ENCODE data around the gene HIP1R. TPM values are rescaled to one million over a fixed set of nuclear protein-coding genes. Genes with fewer than 3 reads are reported as not detected.

The HIP1R gene
- total and polyA plus RNA-seq, 8 donors: 52.1 to 395 (median 89.8) TPM

GRCh38 chr12:122841544-122842321 lies 6.5 kb downstream of the HIP1R start:
- WGBS, 5 donors: 24 to 52% (median 41%) methylated on average over 22 to 23 of the region's 23 CpGs

GRCh38 chr12:122842505-122843405 lies 7.5 kb downstream of the HIP1R start:
- TF ChIP-seq EP300 (IDR thresholded peaks at IDR 0.05): no peak
- no peak for TF ChIP-seq CTCF (IDR thresholded peaks at IDR 0.05)
- no peak for TF ChIP-seq POLR2AphosphoS5 (IDR thresholded peaks at IDR 0.05)
- no peak for TF ChIP-seq POLR2A (IDR thresholded peaks at IDR 0.05)
- WGBS, 5 donors: 68 to 78% (median 69%) methylated on average over 15 to 22 of the region's 22 CpGs
- no peak for DNase-seq
- Histone ChIP-seq H3K27me3 (no peaks in the 10 kb centered on the region), H3K4me1 (peaks cover 76 to 94% (median 82%) of the 10 kb centered on the region in 4 donors), H3K27ac (peak overlapping the region; percentile 13 to 97 (median 90)), H3K36me3 (peaks cover 0 to 14% (median under 1%) of the 10 kb centered on the region in 4 donors), H3K4me3 (no peak overlapping the region), H3K9me3 (no peaks in the 10 kb centered on the region)
- intact Hi-C loops (cut with DNase I; ENCODE audit: low total_unique reads): no loop called here

More at GRCh38 chr12:122841544-122842321, 6.5 kb downstream of the HIP1R start:
- intact Hi-C loops (cut with DNase I; ENCODE audit: low total_unique reads): no loop called here
- Histone ChIP-seq H3K9me3 (no peaks in the 10 kb centered on the region), H3K27me3 (no peaks in the 10 kb centered on the region), H3K4me3 (peak overlapping the region in 1 of 4 donors; percentile 10), H3K27ac (peak overlapping the region; percentile 65 to 97 (median 90)), H3K4me1 (peaks cover 83 to 96% (median 90%) of the 10 kb centered on the region in 4 donors), H3K36me3 (peaks cover 0 to 12% (median 0%) of the 10 kb centered on the region in 4 donors)
- peak in 1 of 2 donors; percentile 71 for DNase-seq
- TF ChIP-seq POLR2A (IDR thresholded peaks at IDR 0.05) (no peak), EP300 (IDR thresholded peaks at IDR 0.05) (no peak), CTCF (IDR thresholded peaks at IDR 0.05) (no peak), POLR2AphosphoS5 (IDR thresholded peaks at IDR 0.05) (peak in 1 of 3 donors; percentile 6)

DNA sequence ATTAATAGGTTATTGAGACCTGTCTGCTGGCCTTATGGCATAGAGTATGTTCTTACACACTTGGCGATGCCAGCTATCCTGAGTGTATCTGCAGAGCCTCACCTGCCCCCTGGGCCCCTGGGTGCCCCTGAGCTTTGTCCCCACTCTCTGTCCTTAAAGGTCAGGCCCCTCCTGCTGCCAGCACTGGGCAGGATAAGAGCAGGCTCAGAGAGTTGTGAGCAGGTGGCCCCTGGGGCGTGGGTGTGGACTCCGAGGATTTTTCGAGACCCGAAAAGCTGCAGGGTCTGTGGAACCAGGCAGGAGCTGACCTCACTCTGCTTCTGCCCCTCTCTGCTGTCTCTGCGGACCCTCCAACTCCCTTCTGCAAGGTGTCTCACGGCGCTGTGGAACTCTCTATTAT lies 8.2 kb downstream of the HIP1R start:
- Histone ChIP-seq H3K9me3 (no peaks in the 10 kb centered on the region), H3K4me1 (peaks cover 69 to 88% (median 76%) of the 10 kb centered on the region in 4 donors), H3K36me3 (peaks cover 3 to 21% (median 6%) of the 10 kb centered on the region in 4 donors), H3K27ac (peak overlapping the region in 3 of 5 donors; percentile 14 to 95 (median 90)), H3K4me3 (no peak overlapping the region), H3K27me3 (no peaks in the 10 kb centered on the region)
- intact Hi-C loops (cut with DNase I; ENCODE audit: low total_unique reads): no loop called here
- TF ChIP-seq CTCF (IDR thresholded peaks at IDR 0.05): no peak
- TF ChIP-seq EP300 (IDR thresholded peaks at IDR 0.05): no peak
- no peak for TF ChIP-seq POLR2AphosphoS5 (IDR thresholded peaks at IDR 0.05)
- TF ChIP-seq POLR2A (IDR thresholded peaks at IDR 0.05): no peak
- 58 to 86% (median 61%) methylated on average over 8 of the region's 8 CpGs for WGBS, 5 donors
- no peak for DNase-seq

DNA sequence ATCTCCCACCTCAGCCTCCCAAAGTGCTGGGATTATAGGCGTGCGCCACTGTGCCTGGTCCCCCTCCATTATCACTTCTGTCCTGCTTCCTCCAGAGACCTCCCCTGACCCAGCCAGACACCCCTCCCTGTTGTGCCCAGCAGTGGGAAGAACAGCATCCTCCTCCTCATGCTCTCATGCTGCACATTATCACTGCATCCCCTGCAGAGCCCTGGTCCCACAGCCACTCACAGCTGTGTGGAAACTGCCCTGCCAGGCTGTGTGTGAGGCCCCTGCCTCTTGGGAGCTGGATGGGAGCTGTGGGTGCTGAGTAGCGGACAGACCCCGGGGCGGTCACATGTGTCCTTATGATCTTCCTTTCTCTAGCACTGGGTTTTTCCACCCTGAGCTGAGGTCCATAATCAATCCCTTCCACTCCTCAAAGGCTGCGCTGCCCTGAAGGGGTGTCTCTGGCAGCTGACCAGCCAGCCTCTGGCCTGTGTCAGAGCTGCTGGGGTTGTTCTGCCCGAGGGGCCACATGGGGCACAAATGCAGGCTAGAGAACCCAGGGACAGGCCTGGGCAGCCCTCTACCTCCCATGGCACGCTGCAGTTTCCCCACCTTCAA lies 9.2 kb downstream of the HIP1R start:
- no peak overlapping the region for H3K4me3 ChIP-seq
- H3K27me3 ChIP-seq: no peaks in the 10 kb centered on the region
- H3K27ac ChIP-seq: peak overlapping the region in 4 of 5 donors; percentile 0 to 90 (median 18)
- DNase-seq: no peak
- H3K36me3 ChIP-seq: peaks cover 3 to 31% (median 16%) of the 10 kb centered on the region in 4 donors
- no peaks in the 10 kb centered on the region for H3K9me3 ChIP-seq
- TF ChIP-seq CTCF (IDR thresholded peaks at IDR 0.05) (no peak), POLR2AphosphoS5 (IDR thresholded peaks at IDR 0.05) (no peak), EP300 (IDR thresholded peaks at IDR 0.05) (no peak), POLR2A (IDR thresholded peaks at IDR 0.05) (no peak)
- 71 to 82% (median 81%) methylated on average over 4 to 8 of the region's 8 CpGs for WGBS, 5 donors
- peaks cover 59 to 78% (median 70%) of the 10 kb centered on the region in 4 donors for H3K4me1 ChIP-seq
- intact Hi-C loops (cut with DNase I; ENCODE audit: low total_unique reads): no loop called here
